ENCODE measurements around the gene NLGN1.

NLGN1 gene

GRCh38 chr3:173547070-173547469, 149.5 kb downstream of the NLGN1 start:
- no peaks in the 10 kb centered on the region for H3K36me3 ChIP-seq (ENCODE audit: control insufficient read depth, insufficient read depth, low read length)

GRCh38 chr3:173548261-173548660, 150.7 kb downstream of the NLGN1 start:
- 93 to 100% methylated on average over 2 of the region's 2 CpGs for WGBS, 2 experiments
- Histone ChIP-seq H3K27me3 (ENCODE audit: control insufficient read depth, insufficient read depth, low read length, poor library complexity, severe bottlenecking) (no peaks in the 10 kb centered on the region), H3K27ac (ENCODE audit: insufficient read depth, low read depth, low read length, poor library complexity, severe bottlenecking) (no peak overlapping the region)

More at GRCh38 chr3:173547070-173547469, 149.5 kb downstream of the NLGN1 start:
- no peak overlapping the region for H3K4me3 ChIP-seq (ENCODE audit: insufficient read depth, low read depth, low read length)
- no peaks in the 10 kb centered on the region for H3K4me1 ChIP-seq (ENCODE audit: control insufficient read depth, insufficient read depth, low read length)
- WGBS, 2 experiments, result 92 to 96% methylated on average over 5 to 6 of the region's 6 CpGs
- H3K9me3 ChIP-seq (ENCODE audit: control insufficient read depth, low read length), result no peaks in the 10 kb centered on the region
- no peaks in the 10 kb centered on the region for H3K27me3 ChIP-seq (ENCODE audit: control insufficient read depth, insufficient read depth, low read length, poor library complexity, severe bottlenecking)
- H3K27ac ChIP-seq (ENCODE audit: insufficient read depth, low read depth, low read length, poor library complexity, severe bottlenecking), result no peak overlapping the region

GRCh38 chr3:173552526-173552925, 155.0 kb downstream of the NLGN1 start:
- Histone ChIP-seq H3K27ac (ENCODE audit: insufficient read depth, low read depth, low read length, poor library complexity, severe bottlenecking) (no peak overlapping the region), H3K36me3 (ENCODE audit: control insufficient read depth, insufficient read depth, low read length) (no peaks in the 10 kb centered on the region), H3K27me3 (ENCODE audit: control insufficient read depth, insufficient read depth, low read length, poor library complexity, severe bottlenecking) (no peaks in the 10 kb centered on the region), H3K4me1 (ENCODE audit: control insufficient read depth, insufficient read depth, low read length) (no peaks in the 10 kb centered on the region), H3K9me3 (ENCODE audit: control insufficient read depth, low read length) (no peaks in the 10 kb centered on the region), H3K4me3 (ENCODE audit: insufficient read depth, low read depth, low read length) (no peak overlapping the region)
- 74 to 86% methylated on average over 3 to 4 of the region's 4 CpGs for WGBS, 2 experiments

More at GRCh38 chr3:173548261-173548660, 150.7 kb downstream of the NLGN1 start:
- no peaks in the 10 kb centered on the region for H3K36me3 ChIP-seq (ENCODE audit: control insufficient read depth, insufficient read depth, low read length)
- no peak overlapping the region for H3K4me3 ChIP-seq (ENCODE audit: insufficient read depth, low read depth, low read length)
- no peaks in the 10 kb centered on the region for H3K9me3 ChIP-seq (ENCODE audit: control insufficient read depth, low read length)
- no peaks in the 10 kb centered on the region for H3K4me1 ChIP-seq (ENCODE audit: control insufficient read depth, insufficient read depth, low read length)

DNA sequence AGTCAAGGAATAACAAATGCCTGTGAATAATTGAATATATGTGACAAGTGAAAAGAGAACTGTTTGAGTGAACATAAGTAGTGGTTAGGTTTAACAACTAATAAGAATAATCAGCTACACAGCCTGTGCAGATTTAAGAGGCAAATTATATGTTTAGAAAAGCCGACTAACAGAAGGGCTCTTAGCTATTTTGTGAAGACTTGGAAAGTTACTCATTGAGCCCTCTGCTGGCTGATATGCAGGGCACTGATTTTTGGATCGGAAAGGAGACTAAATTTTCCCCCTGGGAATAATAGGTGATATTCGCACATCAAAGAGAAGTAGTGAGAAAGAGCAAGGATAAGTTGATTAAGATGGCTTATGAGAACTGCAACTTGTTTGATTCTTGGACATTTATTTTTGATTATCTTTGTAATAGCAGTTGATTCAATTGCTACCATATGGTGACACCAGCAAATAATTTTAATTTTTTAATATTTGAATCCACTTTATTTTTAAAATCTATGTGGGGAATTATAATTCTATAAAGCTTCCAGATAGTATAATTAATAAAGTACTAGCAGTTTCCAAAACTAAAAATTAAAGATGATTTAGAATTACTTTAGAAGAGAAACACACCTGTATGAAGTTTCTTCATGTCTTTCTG, 156.2 kb downstream of the NLGN1 start:
- Histone ChIP-seq H3K27me3 (ENCODE audit: control insufficient read depth, insufficient read depth, low read length, poor library complexity, severe bottlenecking) (no peaks in the 10 kb centered on the region), H3K4me1 (ENCODE audit: control insufficient read depth, insufficient read depth, low read length) (no peaks in the 10 kb centered on the region), H3K9me3 (ENCODE audit: control insufficient read depth, low read length) (no peaks in the 10 kb centered on the region), H3K4me3 (ENCODE audit: insufficient read depth, low read depth, low read length) (no peak overlapping the region), H3K36me3 (ENCODE audit: control insufficient read depth, insufficient read depth, low read length) (no peaks in the 10 kb centered on the region), H3K27ac (ENCODE audit: insufficient read depth, low read depth, low read length, poor library complexity, severe bottlenecking) (no peak overlapping the region)
- WGBS, 2 experiments, result 45 to 53% methylated on average over 3 of the region's 3 CpGs

GRCh38 chr3:173556546-173556945, 159.0 kb downstream of the NLGN1 start:
- Histone ChIP-seq H3K4me3 (ENCODE audit: insufficient read depth, low read depth, low read length) (no peak overlapping the region), H3K4me1 (ENCODE audit: control insufficient read depth, insufficient read depth, low read length) (no peaks in the 10 kb centered on the region), H3K9me3 (ENCODE audit: control insufficient read depth, low read length) (no peaks in the 10 kb centered on the region), H3K27me3 (ENCODE audit: control insufficient read depth, insufficient read depth, low read length, poor library complexity, severe bottlenecking) (no peaks in the 10 kb centered on the region), H3K27ac (ENCODE audit: insufficient read depth, low read depth, low read length, poor library complexity, severe bottlenecking) (no peak overlapping the region), H3K36me3 (ENCODE audit: control insufficient read depth, insufficient read depth, low read length) (no peaks in the 10 kb centered on the region)
- WGBS, 2 experiments, result 92 to 98% methylated on average over 2 of the region's 2 CpGs

- no peaks in the 10 kb centered on the region for H3K36me3 ChIP-seq (ENCODE audit: control insufficient read depth, insufficient read depth, low read length)
- WGBS, 2 experiments, result 91 to 93% methylated on average over 3 of the region's 3 CpGs
These were observed 170.5 kb downstream of the NLGN1 start for GRCh38 chr3:173567997-173568396.

DNA sequence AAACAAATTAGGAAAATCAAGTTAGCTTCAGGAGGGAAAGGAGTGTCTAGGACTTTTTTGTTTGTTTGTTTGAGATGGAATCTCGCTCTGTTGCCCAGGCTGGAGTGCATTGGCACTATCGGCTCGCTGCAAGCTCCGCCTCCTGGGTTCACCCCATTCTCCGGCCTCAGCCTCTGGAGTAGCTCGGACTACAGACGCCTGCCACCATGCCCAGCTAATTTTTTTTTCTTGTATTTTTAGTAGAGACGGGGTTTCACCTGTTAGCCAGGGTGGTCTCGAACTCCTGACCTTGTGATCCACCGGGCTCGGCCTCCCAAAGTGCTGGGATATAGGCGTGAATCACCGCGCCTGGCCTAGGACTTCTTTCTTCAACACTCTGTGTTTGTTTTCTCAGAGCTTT, 171.1 kb downstream of the NLGN1 start:
- H3K27me3 ChIP-seq (ENCODE audit: control insufficient read depth, insufficient read depth, low read length, poor library complexity, severe bottlenecking), result no peaks in the 10 kb centered on the region
- no peaks in the 10 kb centered on the region for H3K9me3 ChIP-seq (ENCODE audit: control insufficient read depth, low read length)
- no peaks in the 10 kb centered on the region for H3K4me1 ChIP-seq (ENCODE audit: control insufficient read depth, insufficient read depth, low read length)
- no peak overlapping the region for H3K4me3 ChIP-seq (ENCODE audit: insufficient read depth, low read depth, low read length)
- no peaks in the 10 kb centered on the region for H3K36me3 ChIP-seq (ENCODE audit: control insufficient read depth, insufficient read depth, low read length)
- 92 to 97% methylated on average over 14 of the region's 14 CpGs for WGBS, 2 experiments
- H3K27ac ChIP-seq (ENCODE audit: insufficient read depth, low read depth, low read length, poor library complexity, severe bottlenecking), result no peak overlapping the region

More at GRCh38 chr3:173567997-173568396, 170.5 kb downstream of the NLGN1 start:
- no peaks in the 10 kb centered on the region for H3K4me1 ChIP-seq (ENCODE audit: control insufficient read depth, insufficient read depth, low read length)
- no peaks in the 10 kb centered on the region for H3K27me3 ChIP-seq (ENCODE audit: control insufficient read depth, insufficient read depth, low read length, poor library complexity, severe bottlenecking)
- no peak overlapping the region for H3K4me3 ChIP-seq (ENCODE audit: insufficient read depth, low read depth, low read length)
- H3K9me3 ChIP-seq (ENCODE audit: control insufficient read depth, low read length), result no peaks in the 10 kb centered on the region
- H3K27ac ChIP-seq (ENCODE audit: insufficient read depth, low read depth, low read length, poor library complexity, severe bottlenecking), result no peak overlapping the region

DNA sequence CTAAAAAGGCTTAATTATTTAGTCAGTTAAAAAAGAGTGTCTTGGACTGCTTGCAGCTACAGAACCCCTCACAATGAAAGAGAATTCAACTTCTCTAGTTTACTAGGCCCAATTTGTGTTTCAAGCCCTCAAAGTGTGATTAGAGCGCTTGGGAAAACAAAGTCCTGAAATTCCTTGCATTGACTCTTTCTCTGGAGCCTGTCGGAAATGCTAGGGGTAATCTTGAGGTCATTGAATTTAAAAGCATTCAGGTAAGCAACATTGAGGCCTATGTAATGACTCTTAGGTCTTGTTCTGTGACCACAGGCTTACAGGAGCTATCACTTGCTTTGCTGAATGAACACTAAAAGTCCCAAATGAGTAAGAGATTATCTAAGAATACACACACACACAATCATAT, 186.0 kb downstream of the NLGN1 start:
- H3K27ac ChIP-seq (ENCODE audit: insufficient read depth, low read depth, low read length, poor library complexity, severe bottlenecking), result no peak overlapping the region
- 13% methylated on average over 2 of the region's 2 CpGs for WGBS, 2 experiments
- no peaks in the 10 kb centered on the region for H3K9me3 ChIP-seq (ENCODE audit: control insufficient read depth, low read length)
- no peaks in the 10 kb centered on the region for H3K36me3 ChIP-seq (ENCODE audit: control insufficient read depth, insufficient read depth, low read length)
- peaks cover 8% of the 10 kb centered on the region for H3K27me3 ChIP-seq (ENCODE audit: control insufficient read depth, insufficient read depth, low read length, poor library complexity, severe bottlenecking)
- H3K4me1 ChIP-seq (ENCODE audit: control insufficient read depth, insufficient read depth, low read length), result peaks cover 18% of the 10 kb centered on the region
- H3K4me3 ChIP-seq (ENCODE audit: insufficient read depth, low read depth, low read length), result no peak overlapping the region

DNA sequence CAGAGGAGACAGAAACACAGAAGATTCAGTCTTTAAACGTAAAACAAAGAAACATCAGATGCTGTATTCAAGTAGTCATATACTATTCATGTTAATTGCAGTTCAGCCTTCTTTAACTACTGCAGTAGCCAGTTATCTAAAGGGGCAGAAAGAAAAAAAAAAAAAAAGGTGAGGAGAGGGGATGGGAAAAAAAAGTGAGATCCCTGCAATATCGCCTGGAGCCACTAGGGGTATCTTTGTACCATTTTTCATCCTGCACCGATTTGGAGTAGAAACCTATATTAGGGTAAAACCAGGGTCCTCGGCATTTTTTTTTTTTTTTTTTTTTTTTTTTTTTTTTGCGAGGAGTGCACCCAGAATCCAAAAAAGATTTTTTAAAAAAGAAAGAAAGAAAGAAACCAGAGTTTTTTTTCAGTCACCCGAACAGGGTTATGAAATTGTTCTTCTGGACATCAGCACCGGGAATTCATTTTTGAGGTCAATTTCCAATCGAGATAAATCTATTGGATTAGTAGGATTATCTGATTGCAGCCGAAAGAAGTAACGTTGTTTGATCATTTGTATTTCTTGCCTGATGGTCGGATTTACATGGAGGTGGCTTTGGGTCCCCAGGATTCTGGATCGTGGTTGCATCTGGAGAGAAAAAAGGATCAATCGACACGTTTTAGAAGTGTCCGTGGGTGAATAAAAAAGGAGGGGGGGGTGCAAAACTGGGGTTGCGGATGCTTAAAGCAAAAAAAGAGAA, 186.7 kb downstream of the NLGN1 start:
- 5% methylated on average over 14 to 15 of the region's 16 CpGs for WGBS, 2 experiments
- peak overlapping the region; percentile 48 for H3K4me3 ChIP-seq (ENCODE audit: insufficient read depth, low read depth, low read length)
- peaks cover 18% of the 10 kb centered on the region for H3K4me1 ChIP-seq (ENCODE audit: control insufficient read depth, insufficient read depth, low read length)
- peaks cover 8% of the 10 kb centered on the region for H3K27me3 ChIP-seq (ENCODE audit: control insufficient read depth, insufficient read depth, low read length, poor library complexity, severe bottlenecking)
- no peaks in the 10 kb centered on the region for H3K9me3 ChIP-seq (ENCODE audit: control insufficient read depth, low read length)
- no peaks in the 10 kb centered on the region for H3K36me3 ChIP-seq (ENCODE audit: control insufficient read depth, insufficient read depth, low read length)
- no peak overlapping the region for H3K27ac ChIP-seq (ENCODE audit: insufficient read depth, low read depth, low read length, poor library complexity, severe bottlenecking)
